GM19043 (cell line): ENCODE results near the gene CALML3.

Experiments used
- ATAC-seq: cut with Tn5 transposase; IDR thresholded peaks from one replicate; pipeline ENCODE4 v1.9.1; 2021; ENCODE audit warnings: low read depth; ENCODE audit not compliant: unreplicated experiment

Gene CALML3

GRCh38 chr10:5490698-5491464 is 33.9 kb upstream of the CALML3 start:
- no peak for ATAC-seq

- ATAC-seq: no peak
Measured at GRCh38 chr10:5491477-5491876, 33.3 kb upstream of the CALML3 start.

- no peak for ATAC-seq
Measured at GRCh38 chr10:5492322-5492855, 32.4 kb upstream of the CALML3 start.

- ATAC-seq: no peak
Measured at GRCh38 chr10:5492929-5493576, 31.7 kb upstream of the CALML3 start.

- ATAC-seq: no peak
Measured at GRCh38 chr10:5493691-5494090, 31.1 kb upstream of the CALML3 start.

- no peak for ATAC-seq
Measured at GRCh38 chr10:5494611-5495010, 30.1 kb upstream of the CALML3 start.

- ATAC-seq: no peak
Measured at GRCh38 chr10:5496261-5497250, 28.2 kb upstream of the CALML3 start.

- ATAC-seq: no peak
Measured at GRCh38 chr10:5497289-5497688, 27.5 kb upstream of the CALML3 start.

GRCh38 chr10:5497948-5498730 is 26.6 kb upstream of the CALML3 start:
- no peak for ATAC-seq

- no peak for ATAC-seq
Measured at GRCh38 chr10:5498791-5499492, 25.8 kb upstream of the CALML3 start.

- no peak for ATAC-seq
Measured at GRCh38 chr10:5499493-5500140, 25.1 kb upstream of the CALML3 start, which contains the start of gene CALML5. CALML5 (minus strand) TSS chr10:5499570; CDS start chr10:5499438, 132 bp downstream.

- no peak for ATAC-seq
Measured at GRCh38 chr10:5500162-5500670, 24.5 kb upstream of the CALML3 start.

- ATAC-seq: no peak
Measured at GRCh38 chr10:5500910-5501309, 23.9 kb upstream of the CALML3 start.

- ATAC-seq: no peak
Measured at GRCh38 chr10:5502061-5502521, 22.7 kb upstream of the CALML3 start.

GRCh38 chr10:5502571-5503476 is 21.9 kb upstream of the CALML3 start:
- no peak for ATAC-seq

GRCh38 chr10:5503477-5503835 is 21.3 kb upstream of the CALML3 start:
- ATAC-seq: no peak
